ENCODE data around the gene AOPEP. TPM values are rescaled to one million over a fixed set of nuclear protein-coding genes. Genes with fewer than 3 reads are reported as not detected.

AOPEP gene
- total RNA-seq, 4 donors from 2014 or later, result 56.5 to 160 (median 103) TPM

- no peaks in the 10 kb centered on the region for H3K36me3 ChIP-seq
- H3K27ac ChIP-seq, result peak overlapping the region; percentile 85 to 96 (median 91)
- no peak for TF ChIP-seq POLR2A (IDR thresholded peaks at IDR 0.05)
- no peak for TF ChIP-seq CTCF (IDR thresholded peaks at IDR 0.05 in 4 of 5, conservative IDR thresholded peaks at IDR 0.05 in 1 of 5)
- H3K27me3 ChIP-seq, result no peaks in the 10 kb centered on the region
- DNase-seq (no peak), ATAC-seq (no peak)
- intact Hi-C loops (cut with DNase I; ENCODE audit: low total_unique reads) (loop anchor here (5.0 to 10.0 kb wide), 2 partner anchors 289 to 387 kb away; no protein-coding TSS in a partner anchor), in situ Hi-C loops (cut with MboI; ENCODE audit: low sequenced_read_pairs in 4 of 4) (no loop called here)
- peaks cover 92 to 95% of the 10 kb centered on the region in 2 donors for H3K4me1 ChIP-seq
- no peaks in the 10 kb centered on the region for H3K9me3 ChIP-seq
- no peak overlapping the region for H3K4me3 ChIP-seq
Observed at GRCh38 chr9:95071450-95071849, 345.0 kb downstream of the AOPEP start.

GRCh38 chr9:95071925-95072324 lies 345.4 kb downstream of the AOPEP start:
- peaks cover 92 to 95% of the 10 kb centered on the region in 2 donors for H3K4me1 ChIP-seq
- no peak for ATAC-seq
- in situ Hi-C loops (cut with MboI; ENCODE audit: low sequenced_read_pairs in 4 of 4) (no loop called here), intact Hi-C loops (cut with DNase I; ENCODE audit: low total_unique reads) (loop anchor here (5.0 to 10.0 kb wide), 2 partner anchors 290 to 387 kb away; no protein-coding TSS in a partner anchor)
- no peak overlapping the region for H3K4me3 ChIP-seq
- no peaks in the 10 kb centered on the region for H3K36me3 ChIP-seq
- DNase-seq, result no peak
- H3K27ac ChIP-seq, result peak overlapping the region; percentile 85 to 96 (median 91)
- no peaks in the 10 kb centered on the region for H3K27me3 ChIP-seq
- no peak for TF ChIP-seq CTCF (IDR thresholded peaks at IDR 0.05 in 4 of 5, conservative IDR thresholded peaks at IDR 0.05 in 1 of 5)
- TF ChIP-seq POLR2A (IDR thresholded peaks at IDR 0.05), result no peak
- H3K9me3 ChIP-seq, result no peaks in the 10 kb centered on the region

- ATAC-seq (peak; percentile 67 to 72), DNase-seq (peak; percentile 53 to 78)
Observed at GRCh38 chr9:95073042-95073607, 346.6 kb downstream of the AOPEP start.

GRCh38 chr9:95073918-95074317 lies 347.4 kb downstream of the AOPEP start:
- Histone ChIP-seq H3K27me3 (no peaks in the 10 kb centered on the region), H3K36me3 (no peaks in the 10 kb centered on the region), H3K27ac (peak overlapping the region; percentile 85 to 96 (median 91)), H3K9me3 (no peaks in the 10 kb centered on the region), H3K4me1 (peaks cover 92 to 95% of the 10 kb centered on the region in 2 donors), H3K4me3 (no peak overlapping the region)
- ATAC-seq (no peak), DNase-seq (no peak)
- intact Hi-C loops (cut with DNase I; ENCODE audit: low total_unique reads), result loop anchor here (5.0 to 10.0 kb wide), 2 partner anchors 292 to 389 kb away; no protein-coding TSS in a partner anchor
- in situ Hi-C loops (cut with MboI; ENCODE audit: low sequenced_read_pairs in 4 of 4), result no loop called here
- TF ChIP-seq POLR2A (IDR thresholded peaks at IDR 0.05) (no peak), CTCF (IDR thresholded peaks at IDR 0.05 in 4 of 5, conservative IDR thresholded peaks at IDR 0.05 in 1 of 5) (no peak)

More at GRCh38 chr9:95073042-95073607, 346.6 kb downstream of the AOPEP start:
- Histone ChIP-seq H3K27me3 (no peaks in the 10 kb centered on the region), H3K36me3 (no peaks in the 10 kb centered on the region), H3K9me3 (no peaks in the 10 kb centered on the region), H3K27ac (peak overlapping the region; percentile 85 to 96 (median 91)), H3K4me1 (peaks cover 92 to 95% of the 10 kb centered on the region in 2 donors), H3K4me3 (no peak overlapping the region)
- TF ChIP-seq POLR2A (IDR thresholded peaks at IDR 0.05) (no peak), CTCF (IDR thresholded peaks at IDR 0.05 in 4 of 5, conservative IDR thresholded peaks at IDR 0.05 in 1 of 5) (peak in 4 of 5 experiments; percentile 18 to 54 (median 52))
- intact Hi-C loops (cut with DNase I; ENCODE audit: low total_unique reads) (loop anchor here (5.0 to 10.0 kb wide), 2 partner anchors 291 to 388 kb away; no protein-coding TSS in a partner anchor), in situ Hi-C loops (cut with MboI; ENCODE audit: low sequenced_read_pairs in 4 of 4) (no loop called here)
